Measurements from ENCODE around the gene GZMB.

GZMB gene

DNA sequence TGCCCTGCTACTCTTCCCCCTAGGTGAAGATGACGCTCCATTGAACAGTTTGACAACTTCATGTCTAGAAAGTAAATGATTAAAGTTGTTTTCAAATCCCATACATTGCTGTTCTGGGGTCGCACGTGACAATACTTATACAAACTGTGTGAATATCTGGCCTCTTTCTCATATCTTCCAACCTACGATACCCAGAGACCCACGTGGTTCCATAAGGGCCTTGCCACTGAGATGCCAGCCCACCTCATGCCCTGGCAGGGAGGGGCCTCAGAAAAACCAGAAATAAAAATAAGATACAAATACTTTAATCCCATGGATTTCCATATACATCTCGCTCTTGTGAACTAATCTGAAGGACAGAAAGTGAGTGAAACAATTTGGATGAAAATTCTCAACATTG lies 4.5 kb downstream of the GZMB start:
- TF ChIP-seq, protein P1, sequence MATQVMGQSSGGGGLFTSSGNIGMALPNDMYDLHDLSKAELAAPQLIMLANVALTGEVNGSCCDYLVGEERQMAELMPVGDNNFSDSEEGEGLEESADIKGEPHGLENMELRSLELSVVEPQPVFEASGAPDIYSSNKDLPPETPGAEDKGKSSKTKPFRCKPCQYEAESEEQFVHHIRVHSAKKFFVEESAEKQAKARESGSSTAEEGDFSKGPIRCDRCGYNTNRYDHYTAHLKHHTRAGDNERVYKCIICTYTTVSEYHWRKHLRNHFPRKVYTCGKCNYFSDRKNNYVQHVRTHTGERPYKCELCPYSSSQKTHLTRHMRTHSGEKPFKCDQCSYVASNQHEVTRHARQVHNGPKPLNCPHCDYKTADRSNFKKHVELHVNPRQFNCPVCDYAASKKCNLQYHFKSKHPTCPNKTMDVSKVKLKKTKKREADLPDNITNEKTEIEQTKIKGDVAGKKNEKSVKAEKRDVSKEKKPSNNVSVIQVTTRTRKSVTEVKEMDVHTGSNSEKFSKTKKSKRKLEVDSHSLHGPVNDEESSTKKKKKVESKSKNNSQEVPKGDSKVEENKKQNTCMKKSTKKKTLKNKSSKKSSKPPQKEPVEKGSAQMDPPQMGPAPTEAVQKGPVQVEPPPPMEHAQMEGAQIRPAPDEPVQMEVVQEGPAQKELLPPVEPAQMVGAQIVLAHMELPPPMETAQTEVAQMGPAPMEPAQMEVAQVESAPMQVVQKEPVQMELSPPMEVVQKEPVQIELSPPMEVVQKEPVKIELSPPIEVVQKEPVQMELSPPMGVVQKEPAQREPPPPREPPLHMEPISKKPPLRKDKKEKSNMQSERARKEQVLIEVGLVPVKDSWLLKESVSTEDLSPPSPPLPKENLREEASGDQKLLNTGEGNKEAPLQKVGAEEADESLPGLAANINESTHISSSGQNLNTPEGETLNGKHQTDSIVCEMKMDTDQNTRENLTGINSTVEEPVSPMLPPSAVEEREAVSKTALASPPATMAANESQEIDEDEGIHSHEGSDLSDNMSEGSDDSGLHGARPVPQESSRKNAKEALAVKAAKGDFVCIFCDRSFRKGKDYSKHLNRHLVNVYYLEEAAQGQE (IDR thresholded peaks at IDR 0.05; ENCODE audit: insufficient read depth in 1 of 2, low read depth in 2 of 2, low read length in 2 of 2): no peak
- no peak for TF ChIP-seq SIN3A (IDR thresholded peaks at IDR 0.05; ENCODE audit: borderline replicate concordance, insufficient read depth, low read length)
- TF ChIP-seq FOXP2 (optimal IDR thresholded peaks at IDR 0.05; ENCODE audit: borderline replicate concordance, extremely low read depth, extremely low read length, insufficient read depth): no peak
- no peak for TF ChIP-seq POLR2AphosphoS5 (IDR thresholded peaks at IDR 0.05; ENCODE audit: low read depth, low read length)
- no peak for TF ChIP-seq TAF1 (IDR thresholded peaks at IDR 0.05; ENCODE audit: borderline replicate concordance, insufficient read depth, low read length)

DNA sequence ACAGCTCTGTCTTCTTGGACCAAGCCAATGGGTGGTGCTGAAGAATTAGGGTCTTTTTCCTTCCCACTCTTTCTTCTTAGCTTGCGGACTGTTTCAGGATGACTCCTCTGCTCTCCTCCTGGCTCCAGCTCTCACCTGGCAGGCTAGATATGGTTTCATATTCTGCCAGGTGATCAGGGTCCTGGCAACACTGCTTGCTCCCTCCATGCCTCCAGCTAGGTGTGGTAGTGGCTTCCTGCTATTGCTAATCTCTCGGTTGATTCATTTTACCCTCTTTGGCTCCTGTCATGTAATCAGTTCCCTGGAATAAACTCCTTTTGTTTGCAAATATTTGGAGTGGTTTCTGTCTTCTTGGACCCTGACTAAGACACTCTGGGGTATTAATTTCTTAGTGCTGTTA lies 20.2 kb downstream of the GZMB start:
- TF ChIP-seq, protein P1 (IDR thresholded peaks at IDR 0.05; ENCODE audit: insufficient read depth in 1 of 2, low read depth in 2 of 2, low read length in 2 of 2): no peak
- TF ChIP-seq FOXP2 (optimal IDR thresholded peaks at IDR 0.05; ENCODE audit: borderline replicate concordance, extremely low read depth, extremely low read length, insufficient read depth) (no peak), POLR2AphosphoS5 (IDR thresholded peaks at IDR 0.05; ENCODE audit: low read depth, low read length) (no peak), SIN3A (IDR thresholded peaks at IDR 0.05; ENCODE audit: borderline replicate concordance, insufficient read depth, low read length) (no peak)

DNA sequence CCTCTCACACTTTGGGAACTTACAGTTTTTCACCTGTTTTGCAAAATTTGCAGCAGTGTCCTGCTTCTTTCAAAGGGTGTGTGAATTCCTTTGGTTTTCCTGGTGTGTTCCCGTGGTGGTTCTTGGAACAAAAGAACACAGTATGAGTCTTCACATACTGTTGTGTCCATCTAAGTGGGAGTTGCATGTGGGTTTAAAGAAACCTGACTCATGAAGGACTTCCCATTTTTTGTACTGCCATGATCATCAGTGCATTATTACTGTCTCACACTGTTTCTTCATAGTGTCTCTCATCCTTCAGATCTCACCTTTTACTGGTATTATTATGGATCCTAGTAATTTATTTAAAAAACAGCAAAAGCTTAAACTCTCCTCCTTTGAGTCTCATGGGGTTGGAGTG lies 20.7 kb downstream of the GZMB start:
- TF ChIP-seq FOXP2 (optimal IDR thresholded peaks at IDR 0.05; ENCODE audit: borderline replicate concordance, extremely low read depth, extremely low read length, insufficient read depth) (no peak), POLR2AphosphoS5 (IDR thresholded peaks at IDR 0.05; ENCODE audit: low read depth, low read length) (no peak), SIN3A (IDR thresholded peaks at IDR 0.05; ENCODE audit: borderline replicate concordance, insufficient read depth, low read length) (no peak), TAF1 (IDR thresholded peaks at IDR 0.05; ENCODE audit: borderline replicate concordance, insufficient read depth, low read length) (no peak)
- TF ChIP-seq, protein P1 (IDR thresholded peaks at IDR 0.05; ENCODE audit: insufficient read depth in 1 of 2, low read depth in 2 of 2, low read length in 2 of 2): no peak

DNA sequence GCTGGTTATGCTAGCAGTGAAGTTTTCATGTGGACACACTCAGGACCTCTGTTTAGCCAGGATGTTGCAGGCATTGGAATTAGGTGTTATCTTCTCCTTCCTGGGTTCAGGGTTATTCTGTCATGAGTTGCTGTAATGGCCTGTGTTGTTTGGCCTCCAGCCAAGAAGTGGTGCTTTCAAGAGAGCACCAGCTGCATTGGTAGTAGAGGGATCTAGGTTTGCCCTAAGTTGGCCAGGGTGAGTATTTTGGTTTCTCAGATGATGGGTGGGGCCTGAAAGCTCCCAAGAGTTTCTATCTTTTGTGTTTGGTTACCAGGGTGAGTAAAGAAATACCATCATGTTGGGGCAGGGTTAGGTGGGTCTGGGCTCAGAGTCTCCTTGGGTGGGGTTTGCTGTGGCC lies 21.8 kb downstream of the GZMB start:
- TF ChIP-seq SIN3A (IDR thresholded peaks at IDR 0.05; ENCODE audit: borderline replicate concordance, insufficient read depth, low read length): no peak
- TF ChIP-seq TAF1 (IDR thresholded peaks at IDR 0.05; ENCODE audit: borderline replicate concordance, insufficient read depth, low read length): no peak
- TF ChIP-seq POLR2AphosphoS5 (IDR thresholded peaks at IDR 0.05; ENCODE audit: low read depth, low read length): no peak
- TF ChIP-seq, protein P1 (IDR thresholded peaks at IDR 0.05; ENCODE audit: insufficient read depth in 1 of 2, low read depth in 2 of 2, low read length in 2 of 2): no peak
- no peak for TF ChIP-seq FOXP2 (optimal IDR thresholded peaks at IDR 0.05; ENCODE audit: borderline replicate concordance, extremely low read depth, extremely low read length, insufficient read depth)

All from PFSK-1 (cell line).